GM21619 (cell line): ENCODE results near the gene FBXL12.
"Not testable (repeated sequence)": the region's sequence is repeated elsewhere in the genome, so short reads cannot be mapped to it uniquely, and the experiment has no call there.

Source experiments
- ATAC-seq: cut with Tn5 transposase; IDR thresholded peaks from one replicate; pipeline ENCODE4 v1.9.1; 2021; ENCODE audit not compliant: unreplicated experiment

Gene FBXL12

DNA sequence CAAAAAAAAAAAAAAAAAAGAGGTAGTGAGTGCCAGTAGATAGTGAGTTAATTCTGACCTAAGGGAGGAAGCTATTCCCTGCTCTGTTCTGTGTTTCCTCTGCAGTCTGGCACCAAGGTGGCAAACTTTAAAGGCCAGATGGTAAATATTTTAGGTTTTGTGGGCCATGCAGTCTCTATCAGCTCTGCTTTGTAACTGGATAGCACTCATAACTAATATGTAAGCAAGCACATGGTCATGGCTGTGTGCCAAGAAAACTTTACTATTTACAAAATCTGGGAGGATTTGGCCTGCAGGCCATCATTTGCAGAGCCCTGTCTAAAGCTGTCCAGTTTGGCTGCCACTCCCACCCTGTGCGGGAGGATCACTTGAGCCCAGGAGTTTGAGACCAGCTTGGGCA is 20.5 kb upstream of the FBXL12 start:
- ATAC-seq, result no peak

DNA sequence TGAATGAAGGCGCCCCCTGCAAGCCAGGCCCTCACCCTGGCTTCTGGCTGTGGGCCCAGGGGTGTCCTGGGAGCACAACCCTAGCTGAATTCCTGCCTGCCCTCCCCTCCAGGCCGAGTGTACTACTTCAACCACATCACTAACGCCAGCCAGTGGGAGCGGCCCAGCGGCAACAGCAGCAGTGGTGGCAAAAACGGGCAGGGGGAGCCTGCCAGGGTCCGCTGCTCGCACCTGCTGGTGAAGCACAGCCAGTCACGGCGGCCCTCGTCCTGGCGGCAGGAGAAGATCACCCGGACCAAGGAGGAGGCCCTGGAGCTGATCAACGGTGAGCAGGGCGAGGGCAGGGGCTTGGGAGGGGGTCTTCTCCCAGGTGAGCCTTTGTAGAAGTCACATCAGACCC is 19.4 kb upstream of the FBXL12 start:
- no peak for ATAC-seq

DNA sequence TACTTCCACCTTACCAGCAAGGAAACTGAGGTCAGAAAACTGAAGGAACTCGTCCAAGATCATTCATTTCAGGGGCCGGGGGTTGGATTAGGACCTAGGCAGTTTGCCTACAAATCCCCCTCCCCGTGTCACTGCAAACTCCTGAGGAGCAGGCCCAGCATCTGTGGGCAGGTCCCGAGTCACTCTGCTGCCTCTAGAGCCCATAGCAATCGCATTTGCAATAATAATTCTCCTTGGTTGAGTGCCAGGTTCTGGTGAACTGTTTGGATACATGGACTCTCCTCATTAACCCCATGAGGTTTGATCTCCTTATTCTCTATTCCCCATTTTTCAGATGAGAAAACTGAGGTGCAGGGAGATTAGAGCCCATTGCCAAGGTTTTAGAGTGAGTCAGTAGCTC is 17.1 kb upstream of the FBXL12 start:
- no peak for ATAC-seq

DNA sequence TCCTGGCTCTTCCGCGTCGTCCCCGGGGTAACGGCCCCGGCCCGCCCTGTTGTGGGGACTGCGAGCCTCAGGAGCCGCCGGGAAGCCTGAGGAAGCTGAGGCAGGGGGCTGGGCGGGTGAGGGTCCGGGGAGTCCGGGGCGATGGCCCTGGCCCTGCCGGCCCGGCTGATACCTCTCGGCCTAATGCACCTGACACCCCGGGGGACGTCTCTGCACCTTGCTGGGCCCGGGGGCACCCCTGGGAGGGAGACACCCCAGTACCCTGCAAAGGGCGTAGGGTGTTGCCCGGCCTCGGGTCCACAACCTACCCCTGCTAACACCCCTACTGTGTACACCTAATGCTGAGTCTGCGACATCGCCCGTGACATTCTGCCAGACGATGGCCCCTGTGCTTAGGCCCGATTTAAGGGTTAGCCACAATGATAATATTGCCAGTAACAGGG is 16.6 kb upstream of the FBXL12 start:
- peak; percentile 7 for ATAC-seq

DNA sequence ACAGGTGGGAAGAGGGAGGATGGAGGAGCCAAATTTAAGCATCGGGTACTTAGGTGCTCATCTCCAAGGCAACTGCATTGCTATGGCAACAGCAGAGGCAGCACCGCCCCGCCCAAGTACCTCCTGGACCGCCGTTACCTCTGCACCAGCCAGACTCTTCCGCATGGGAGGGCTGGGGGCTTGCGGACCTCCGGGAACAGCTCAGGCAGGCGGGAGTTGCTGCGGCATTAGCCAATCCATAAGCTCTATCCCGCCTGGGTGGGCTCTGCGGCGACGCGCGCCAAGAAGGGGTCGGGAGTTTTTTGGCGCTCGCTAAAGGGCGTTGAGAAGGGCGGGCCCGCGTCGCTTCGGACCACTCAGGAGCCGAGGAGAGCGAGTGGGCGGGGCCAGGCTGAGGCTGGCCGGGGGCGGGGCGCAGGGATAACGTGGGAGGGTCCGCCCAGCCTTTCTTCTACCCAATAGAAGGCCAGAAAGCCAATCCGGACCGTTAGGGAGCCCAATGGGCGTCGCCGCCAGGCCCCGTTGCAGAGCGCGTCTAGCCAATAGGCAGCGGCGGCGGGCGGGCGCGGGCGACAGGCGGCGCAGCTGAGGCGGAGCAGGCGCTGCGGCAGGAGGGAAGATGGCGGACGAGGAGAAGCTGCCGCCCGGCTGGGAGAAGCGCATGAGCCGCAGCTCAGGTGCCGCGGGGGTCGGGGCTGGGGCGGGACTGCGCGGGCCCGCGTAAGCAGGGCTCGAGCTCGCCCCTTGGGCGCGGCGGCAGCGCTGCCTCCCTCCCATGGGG is 16.0 kb upstream of the FBXL12 start, which contains the start of gene PIN1:
Gene PIN1 (plus strand): TSS at position 593 of the 781 bp plus-strand sequence. CDS start 27 bp downstream, at position 620.
- ATAC-seq, result peak; percentile 94

DNA sequence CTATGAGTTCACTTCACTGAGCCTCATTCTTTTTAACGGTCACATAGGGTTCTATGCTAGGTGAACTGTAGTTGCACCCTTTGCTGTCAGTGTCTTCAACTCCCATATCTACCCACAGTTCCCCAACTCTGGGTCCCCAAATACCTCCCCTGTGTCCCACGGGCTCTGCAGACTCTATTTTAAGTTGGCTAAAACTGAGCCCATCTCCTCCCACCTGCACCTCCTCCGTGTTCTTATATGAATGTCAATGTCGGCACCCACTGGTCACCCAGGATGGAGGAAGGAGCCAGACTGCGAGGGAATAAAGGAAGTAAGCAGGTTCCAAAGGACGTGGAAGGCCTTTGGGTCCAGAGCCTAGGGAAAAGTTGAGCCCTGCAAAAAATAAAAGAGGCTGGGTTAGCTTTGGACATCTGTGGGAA is 15.4 kb upstream of the FBXL12 start:
- no peak for ATAC-seq

DNA sequence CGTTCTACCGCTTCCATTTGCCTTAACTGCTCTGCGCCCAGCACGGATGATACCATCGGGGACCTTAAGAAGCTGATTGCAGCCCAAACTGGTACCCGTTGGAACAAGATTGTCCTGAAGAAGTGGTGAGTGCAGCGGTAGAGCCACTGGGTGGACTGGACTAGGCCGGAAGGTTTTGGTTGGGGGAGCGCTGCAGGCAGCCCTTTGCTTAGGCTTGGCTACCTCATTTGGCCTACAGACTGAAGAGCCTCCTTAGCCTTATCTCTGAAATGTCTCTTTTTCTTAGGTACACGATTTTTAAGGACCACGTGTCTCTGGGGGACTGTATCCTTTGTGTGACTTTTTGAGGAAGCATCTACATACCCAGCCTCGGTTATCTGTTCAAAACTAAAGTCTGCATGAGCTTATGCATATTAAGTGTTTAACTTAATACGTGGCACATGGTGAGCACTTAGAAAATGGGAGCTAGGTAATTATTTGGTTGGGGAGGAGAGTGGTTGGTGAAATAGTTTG is 9.7 kb upstream of the FBXL12 start:
- no peak for ATAC-seq

DNA sequence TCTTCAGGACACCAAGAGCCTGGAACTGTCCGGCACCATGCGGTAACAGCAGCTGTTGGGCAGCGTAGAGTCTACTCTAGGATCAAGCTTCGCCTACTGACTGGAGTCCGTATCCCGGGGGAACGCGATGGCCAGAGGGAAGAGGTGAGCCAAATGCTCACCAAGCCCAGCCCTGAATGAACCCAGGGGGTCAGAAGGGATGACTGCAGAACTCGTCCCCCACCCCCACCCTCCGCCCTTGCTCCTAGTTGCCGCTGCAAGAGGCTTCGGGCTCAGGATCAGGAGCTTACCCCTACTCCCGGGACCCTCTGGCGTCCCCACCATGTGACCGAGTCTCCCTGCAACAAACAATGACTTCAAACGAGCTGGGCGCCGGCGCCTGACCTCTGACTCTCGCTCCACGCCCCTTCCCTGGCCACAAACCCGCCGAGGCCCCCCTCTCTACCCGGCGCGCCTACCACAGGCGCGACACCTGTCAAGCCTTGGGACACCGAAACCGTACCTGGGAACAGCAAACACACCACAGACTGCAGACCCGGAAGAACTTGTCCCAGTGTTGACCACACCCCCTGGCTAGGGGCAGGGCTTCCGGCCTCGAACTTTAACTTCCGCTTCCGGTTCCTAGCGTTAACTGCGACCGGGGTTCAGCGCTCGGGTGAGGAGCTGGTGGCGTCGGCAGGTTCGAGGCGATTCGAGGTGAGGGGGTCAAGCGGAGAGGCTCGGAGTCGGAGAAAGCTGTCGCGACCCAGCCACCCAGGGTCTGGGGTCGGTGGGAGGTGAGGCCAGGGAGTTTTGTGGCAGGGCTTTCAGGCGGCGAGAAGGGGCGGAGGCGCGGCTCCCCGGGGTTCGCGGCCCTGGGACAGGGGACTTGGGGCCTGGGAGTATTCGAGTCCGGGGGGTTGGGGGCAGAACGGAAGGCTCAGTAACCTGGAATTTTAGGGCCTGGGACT is 8.7 kb upstream of the FBXL12 start, which contains the start of gene UBL5:
Gene UBL5 (plus strand): TSS at position 630 of the 950 bp plus-strand sequence. CDS start 420 bp downstream, outside the sequence.
- ATAC-seq, result peak; percentile 85

DNA sequence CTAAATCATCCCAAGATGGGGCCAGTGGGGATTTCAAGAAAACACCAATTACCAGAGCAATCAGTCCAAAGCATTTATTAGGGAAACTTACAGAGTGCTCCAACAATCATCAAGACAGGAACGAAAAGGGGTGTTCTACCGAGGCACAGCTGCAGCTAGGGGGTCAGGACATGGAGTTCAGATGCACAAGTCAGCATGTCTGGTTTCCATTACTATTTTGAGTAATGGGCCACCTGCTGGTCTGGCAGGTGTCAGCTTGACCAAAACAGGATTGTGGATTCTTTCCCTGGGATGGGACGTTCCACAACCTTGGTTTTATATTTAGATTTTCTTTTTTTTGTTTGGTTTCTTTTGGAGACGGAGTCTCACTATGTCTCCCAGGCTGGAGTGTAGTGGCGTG is 4.9 kb upstream of the FBXL12 start:
- ATAC-seq, result no peak

DNA sequence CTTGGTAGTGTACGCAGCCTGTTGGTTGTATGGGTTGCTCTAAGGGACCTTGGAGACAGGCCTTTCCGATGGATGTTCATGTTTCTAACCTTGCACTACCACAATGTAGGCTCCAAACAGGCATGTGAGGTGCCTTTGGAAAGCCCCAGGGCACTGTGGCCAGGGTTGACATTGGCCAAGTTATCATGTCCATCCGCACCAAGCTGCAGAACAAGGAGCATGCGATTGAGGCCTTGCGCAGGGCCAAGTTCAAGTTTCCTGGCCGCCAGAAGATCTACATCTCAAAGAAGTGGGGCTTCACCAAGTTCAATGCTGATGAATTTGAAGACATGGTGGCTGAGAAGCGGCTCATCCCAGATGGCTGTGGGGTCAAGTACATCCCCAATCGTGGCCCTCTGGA is 1.2 kb upstream of the FBXL12 start:
- ATAC-seq, result not testable (repeated sequence)

DNA sequence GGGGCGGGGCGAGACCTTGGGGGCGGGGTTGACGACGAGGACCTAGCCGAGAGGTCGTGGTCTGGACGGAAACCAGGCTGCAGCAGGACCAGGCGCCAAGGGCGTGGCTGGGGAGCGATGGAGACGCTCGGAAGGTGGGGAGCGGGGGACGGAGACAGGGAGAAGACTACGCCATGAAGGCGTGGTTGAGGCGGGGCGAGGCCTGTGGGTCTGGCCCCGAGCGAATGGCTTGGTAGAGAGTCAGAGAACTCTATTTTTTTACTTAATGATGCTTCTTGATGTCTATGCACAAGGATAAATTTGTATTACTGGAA is 674 bp upstream of the FBXL12 start:
- ATAC-seq, result no peak

DNA sequence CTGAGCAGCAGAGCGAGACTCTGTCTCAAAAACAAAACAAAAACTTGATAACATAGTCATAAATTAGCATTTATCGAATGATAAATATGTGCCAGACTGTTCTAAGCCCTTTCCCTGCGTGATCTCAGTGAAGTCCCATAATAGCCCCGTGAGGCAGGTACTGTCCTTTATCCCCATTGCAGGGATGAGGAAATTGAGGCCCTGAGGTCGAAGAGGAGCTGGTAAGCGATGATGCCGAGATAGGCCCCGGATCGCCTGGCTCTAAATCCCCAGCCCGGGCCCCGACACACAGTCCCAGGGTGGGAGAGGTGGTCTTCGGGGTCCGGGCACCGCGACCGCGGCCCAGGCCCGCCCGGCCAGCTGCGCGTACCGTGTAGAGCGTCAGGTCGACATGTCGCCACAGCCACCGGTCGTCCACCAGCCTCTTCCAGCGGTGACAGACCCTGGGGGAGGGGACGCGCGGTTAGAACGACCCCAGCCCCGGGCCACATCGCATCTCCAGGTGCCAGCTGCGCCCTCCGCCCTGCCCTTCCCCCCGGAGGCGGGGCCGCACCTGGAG is 625 bp downstream of the FBXL12 start:
- ATAC-seq, result no peak

DNA sequence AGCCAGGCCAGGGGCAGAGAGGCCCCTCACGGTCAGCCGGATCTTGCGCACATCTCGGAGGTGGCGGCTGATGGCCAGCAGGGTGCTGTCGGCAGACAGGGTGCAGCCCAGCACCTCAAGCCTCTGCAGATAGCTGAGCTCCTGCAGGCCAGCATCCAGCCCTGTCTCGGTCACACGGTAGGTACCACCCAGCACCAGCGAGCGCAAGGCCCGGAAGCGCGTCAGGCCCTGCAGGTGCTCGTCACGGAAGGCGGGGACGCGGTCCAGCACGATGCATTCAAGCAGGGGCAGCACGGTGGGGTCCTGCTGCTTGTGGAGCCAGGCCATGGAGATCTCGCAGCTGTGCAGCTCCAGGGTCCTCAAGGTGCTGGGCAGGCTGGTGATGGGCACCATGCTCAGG is 7.7 kb downstream of the FBXL12 start:
- ATAC-seq, result no peak

DNA sequence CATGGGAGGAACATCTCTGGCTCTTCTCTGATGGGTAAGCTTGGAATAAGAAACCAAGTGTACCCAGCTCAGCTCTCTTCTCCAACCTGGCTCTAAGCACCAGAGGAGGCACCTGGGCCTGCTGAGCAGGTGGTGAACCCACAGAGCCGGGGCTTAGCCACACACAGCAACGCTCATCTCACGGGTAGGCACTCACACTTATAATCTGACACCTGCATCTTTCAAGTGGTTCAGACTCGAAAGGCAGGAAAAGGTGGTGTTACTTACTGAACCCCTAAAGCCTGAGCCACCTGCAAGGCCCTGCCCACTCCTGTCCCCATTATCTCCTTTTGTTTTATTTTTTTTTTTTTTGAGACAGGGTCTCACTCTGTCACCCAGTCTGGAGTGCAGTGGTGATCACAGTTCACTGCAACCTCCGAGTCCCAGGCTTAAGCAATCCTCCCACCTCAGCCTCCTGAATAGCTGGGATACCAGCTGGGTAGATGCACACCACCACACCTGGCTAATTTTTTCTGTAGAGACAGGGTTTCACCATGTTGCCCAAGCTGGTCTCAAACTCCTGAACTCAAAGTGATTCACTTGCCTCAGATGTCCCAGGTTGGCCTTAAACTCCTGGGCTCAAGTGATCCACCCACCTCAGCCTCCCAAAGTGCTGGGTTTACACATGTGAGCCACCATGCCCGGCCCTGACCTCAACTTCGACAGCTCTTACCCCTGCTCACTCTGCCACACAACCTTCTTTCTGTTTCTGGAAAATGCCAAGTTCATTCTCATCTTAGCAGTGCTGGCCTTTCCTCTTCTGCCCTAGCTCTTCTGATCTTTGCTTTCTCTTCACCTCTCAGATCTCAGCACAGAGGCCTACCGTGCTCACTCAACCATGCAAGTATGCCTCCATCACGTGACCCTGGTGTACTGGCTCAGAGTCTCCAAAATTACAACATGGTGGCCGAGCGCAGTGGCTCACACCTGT is 9.7 kb downstream of the FBXL12 start:
- ATAC-seq, result no peak

DNA sequence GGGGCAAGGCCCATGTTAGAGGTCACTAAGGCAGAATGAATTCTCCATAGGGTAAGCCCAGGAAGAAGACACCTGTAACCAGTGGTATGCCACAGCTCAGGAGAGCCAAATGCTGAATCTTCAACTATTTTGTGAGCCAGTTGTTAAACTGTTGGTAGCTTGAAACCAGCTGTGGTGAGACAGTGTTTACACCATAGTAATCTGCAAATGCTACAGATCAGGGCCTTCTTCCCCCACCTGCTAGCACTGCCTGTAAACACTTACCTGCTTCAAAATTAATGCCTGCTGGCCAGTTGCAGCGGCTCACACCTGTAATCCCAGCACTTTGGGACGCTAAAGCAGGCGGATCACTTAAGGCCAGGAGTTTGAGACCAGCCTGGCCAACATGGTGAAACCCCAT is 12.1 kb downstream of the FBXL12 start:
- ATAC-seq, result no peak

DNA sequence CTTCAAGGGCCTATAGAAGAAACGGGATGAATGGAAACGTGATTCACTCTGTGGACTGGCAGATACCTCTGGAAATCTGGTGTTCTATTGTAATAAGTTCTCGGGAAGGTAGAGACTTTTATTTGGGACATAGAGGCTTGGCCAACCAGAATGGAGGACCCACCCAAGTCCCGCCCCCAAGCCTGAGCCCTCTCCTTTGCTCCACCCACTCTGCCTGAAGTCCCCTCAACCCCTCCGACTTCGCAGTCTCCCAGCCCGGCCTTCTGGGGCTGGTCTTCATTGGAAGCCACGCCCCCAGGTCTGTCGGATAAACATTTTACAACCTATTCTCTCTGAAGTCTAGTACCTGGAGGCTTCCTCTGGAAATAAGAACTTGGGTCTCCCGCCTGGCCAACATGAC is 16.9 kb downstream of the FBXL12 start:
- no peak for ATAC-seq

DNA sequence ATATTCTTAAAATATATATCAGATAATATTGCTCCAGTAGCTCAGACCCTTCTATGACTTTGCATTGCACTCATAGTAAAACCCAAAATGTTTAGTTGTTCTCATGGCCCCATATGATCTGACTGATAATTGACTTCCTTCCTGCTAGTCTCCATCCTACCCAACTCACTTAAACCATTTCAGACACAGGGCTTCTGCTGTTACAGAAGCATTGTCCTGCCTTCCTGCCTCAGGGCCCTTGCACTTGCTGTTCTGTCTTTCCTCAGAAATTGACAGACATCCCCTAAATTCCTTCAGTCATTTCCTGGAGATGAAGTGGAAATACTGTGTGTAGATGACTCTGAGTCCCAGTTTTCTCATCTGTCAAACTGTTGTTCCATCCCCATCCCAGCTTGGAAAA is 19.7 kb downstream of the FBXL12 start:
- no peak for ATAC-seq

DNA sequence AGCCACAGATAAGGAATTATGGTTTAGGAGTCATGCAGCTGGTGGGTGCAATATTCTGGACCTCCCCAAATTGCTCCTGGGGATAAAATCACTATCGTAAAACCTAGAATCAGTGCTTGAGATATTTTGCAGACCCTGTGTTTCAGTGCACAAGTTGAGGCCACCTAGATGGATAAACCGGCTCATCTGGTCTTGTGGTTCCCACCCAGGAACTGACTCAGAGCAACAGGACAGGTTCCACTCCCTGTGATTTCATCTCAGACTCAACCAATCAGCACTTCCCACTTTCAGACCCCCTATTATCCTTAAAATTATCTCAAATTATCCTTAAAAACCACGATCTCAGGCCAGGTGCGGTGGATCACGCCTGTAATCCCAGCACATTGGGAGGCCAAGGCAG is 21.0 kb downstream of the FBXL12 start:
- ATAC-seq, result no peak

DNA sequence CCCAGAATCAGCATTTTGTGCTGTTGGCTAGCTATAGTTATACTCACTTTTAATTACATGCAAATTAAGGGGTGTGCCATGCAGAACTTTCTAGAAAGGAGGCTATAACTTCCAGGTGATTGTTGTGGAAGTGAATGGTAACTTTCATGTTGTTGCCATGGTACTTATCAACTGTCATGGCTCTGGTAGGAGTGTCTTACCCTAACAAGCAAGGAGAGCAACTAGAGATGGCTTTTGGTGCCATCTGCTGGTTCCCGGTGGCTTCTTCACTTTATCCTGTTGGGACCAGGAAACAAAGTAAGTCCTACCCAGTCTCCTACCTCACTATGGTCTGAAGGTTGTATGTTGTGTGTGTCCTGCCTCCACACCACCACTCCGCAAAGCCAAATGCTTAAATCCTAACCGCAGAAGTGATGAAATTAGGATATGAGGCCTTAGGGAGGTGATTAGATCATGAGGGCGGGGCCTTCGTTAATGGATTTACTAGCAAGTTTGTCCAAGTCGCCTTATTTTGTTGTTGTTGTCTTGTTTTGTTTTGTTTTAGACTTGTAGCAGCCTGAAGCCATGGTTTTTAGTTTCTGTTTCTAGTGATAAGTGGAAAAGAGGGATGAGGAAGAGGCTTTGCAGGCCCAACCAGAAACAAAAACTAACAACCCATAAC is 22.6 kb downstream of the FBXL12 start:
- no peak for ATAC-seq
